Measurements from ENCODE around the gene EML5.
A peak's percentile ranks its signal among the peaks of the same experiment; 100 is the strongest.

EML5 gene

DNA sequence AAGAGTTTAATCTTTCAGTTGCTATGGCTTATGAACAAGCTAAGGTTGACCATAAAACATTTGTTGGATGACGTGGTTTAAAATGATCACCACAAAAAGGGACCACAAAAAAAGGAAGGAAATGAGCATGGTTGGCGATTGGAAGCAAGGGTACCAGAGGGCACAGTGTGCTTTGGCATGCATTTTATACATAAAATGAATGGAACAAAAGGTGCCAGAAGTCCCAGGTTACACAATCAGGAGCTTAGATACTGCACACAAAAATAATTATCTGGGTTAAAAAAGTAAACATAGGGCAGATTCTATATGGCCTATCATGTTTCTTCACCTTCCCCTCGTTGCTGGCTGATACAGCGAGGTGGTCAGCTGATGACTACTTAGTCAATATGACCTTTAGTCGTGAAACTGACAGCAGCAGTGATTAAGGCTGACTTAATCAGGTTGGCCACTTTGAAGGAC is 179.2 kb downstream of the EML5 start:
- no peak for DNase-seq

GRCh38 chr14:88612981-88613380 is 179.8 kb downstream of the EML5 start:
- no peak for DNase-seq

DNA sequence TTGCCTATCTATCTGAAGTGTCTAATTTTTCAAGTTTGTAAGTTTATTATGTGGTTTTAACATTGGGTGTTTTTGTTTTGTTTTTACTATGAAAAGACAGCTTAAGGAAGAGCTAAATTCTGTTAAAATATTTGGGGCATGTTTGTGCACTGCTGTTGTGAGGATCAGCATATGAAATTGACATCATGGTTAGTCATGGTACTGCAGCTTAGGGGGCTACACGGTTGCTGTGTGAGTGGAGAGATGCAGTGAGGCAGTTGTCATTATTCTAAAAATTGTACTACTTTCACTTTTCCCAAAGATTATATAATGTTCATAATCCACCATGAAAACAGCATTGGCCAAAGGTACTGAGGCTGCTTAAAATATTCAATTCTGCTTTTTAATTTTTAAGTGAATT is 180.9 kb downstream of the EML5 start:
- DNase-seq, result no peak

DNA sequence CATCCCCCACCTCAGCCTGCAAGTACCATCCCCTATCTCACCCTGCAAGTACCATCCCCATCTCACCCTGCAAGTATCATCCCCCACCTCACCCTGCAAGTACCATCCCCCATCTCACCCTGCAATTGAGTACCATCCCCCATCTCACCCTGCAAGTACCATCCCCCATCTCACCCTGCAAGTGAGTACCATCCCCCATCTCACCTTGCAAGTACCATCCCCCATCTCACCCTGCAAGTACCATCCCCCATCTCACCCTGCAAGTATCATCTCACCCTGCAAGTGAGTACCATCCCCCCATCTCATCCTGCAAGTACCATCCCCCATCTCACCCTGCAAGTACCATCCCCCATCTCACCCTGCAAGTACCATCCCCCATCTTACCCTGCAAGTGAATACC is 184.9 kb downstream of the EML5 start:
- no peak for DNase-seq

GRCh38 chr14:88605594-88605993 is 187.2 kb downstream of the EML5 start:
- DNase-seq, result no peak

DNA sequence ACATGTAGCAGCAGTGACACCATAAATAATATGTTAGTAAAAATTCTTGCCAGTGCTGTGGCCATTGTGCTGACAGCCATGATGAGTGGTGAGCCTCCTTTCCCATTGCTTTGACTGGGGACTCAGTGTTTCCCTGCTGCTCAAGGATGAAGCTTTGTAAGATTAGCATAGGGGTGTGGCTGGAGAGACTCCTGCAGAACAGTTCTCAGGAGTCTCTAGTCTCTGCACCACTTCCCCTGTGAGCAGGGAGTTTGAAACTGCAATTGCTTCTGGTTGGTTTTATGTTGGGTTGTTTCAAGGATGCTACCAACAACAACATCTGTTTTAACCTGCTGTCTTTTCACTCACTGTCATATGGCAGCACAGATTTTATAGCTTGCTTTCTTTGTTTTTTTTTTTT is 188.5 kb downstream of the EML5 start:
- DNase-seq, result no peak

- DNase-seq, result peak; percentile 21 to 37
Measured at GRCh38 chr14:88599761-88600439, 192.9 kb downstream of the EML5 start.

DNA sequence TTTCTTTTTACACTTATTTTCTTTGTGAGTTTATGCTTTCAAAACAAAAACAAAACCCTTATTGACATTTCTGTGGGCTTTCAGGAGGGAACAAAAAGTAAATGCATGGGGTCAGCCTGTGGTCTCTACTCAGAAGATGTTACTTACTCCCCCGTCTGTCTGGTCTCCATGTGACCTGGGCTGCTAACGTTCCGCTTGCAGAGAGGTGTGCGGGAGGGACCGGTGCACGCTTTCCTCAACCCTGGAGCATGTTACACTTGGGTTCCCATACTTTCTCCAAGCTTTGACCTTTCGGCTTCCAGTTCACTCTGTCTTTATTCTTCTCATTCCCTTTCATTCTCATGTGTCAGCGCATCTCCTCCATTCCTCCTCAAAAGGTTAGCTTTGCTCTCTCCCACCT is 193.4 kb downstream of the EML5 start:
- no peak for DNase-seq

DNA sequence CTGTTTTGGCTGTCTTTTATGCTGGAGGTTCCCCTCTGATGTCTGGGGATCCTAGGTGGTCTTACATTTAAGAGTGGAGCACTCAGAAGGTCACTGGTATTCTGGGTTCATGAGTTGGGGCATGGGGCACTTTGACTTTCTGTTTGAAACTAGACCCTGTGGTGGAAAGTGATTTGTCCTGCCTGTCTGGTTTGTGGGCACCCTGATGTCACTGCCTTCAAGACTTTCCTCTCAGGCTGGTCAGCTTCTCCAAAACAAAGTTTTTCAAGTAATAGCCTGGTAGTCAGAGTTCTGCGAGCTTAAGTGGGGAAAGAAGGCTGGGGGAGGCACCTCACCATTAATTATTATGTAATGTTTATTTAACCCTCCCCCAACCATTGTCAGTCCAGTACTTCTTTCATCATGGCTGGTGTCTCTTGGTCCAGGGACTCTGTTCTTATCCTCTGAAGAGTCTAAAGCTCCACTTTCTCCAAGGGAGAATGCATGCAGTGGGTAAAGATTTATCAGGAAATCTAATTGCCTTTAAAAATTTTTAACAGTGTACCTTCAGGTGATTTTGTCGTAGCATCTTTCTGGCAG is 194.6 kb downstream of the EML5 start:
- DNase-seq, result no peak

DNA sequence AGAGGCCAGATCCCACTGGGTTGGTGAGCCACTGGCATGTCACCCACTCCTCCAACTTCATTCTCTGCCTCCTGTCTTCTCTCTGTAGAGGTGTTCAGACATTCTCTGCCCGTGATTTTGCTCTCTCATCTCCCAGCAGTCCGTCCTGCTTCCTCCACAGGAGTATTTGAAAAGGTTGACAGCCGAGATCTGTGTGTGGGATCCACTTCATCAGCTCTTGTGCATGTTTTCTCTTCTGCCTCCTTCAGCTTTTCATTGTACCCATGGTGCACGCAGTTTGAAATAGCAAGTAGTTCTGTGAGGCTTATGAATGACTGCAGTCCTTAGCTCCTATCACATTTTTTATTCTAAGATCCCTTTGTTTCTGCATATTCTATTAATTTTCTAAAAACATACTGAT is 195.2 kb downstream of the EML5 start:
- no peak for DNase-seq

- no peak for DNase-seq
Measured at GRCh38 chr14:88597038-88597437, 195.7 kb downstream of the EML5 start.

GRCh38 chr14:88592031-88592430 is 200.7 kb downstream of the EML5 start:
- DNase-seq, result no peak

GRCh38 chr14:88590173-88590572 is 202.6 kb downstream of the EML5 start:
- DNase-seq, result no peak

DNA sequence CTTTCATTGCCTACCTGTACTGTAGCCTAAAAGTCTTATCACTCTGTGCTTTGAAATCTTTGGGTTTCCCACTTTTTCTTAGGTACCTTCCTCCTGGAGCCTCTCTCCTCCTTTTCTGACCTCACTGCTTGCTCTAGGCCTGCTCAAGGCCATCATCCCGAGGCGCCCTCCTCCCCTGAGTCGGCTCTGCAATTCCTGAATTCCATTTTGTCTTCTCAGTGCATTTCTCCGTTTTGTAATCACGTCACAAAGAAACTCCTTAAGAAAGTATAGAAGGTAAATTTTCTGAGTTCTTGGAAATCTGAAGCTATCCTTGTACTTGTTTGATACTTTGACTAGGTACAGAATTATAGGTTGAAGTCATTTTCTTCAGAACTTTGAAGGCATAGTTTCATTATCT is 204.7 kb downstream of the EML5 start:
- DNase-seq, result no peak

DNA sequence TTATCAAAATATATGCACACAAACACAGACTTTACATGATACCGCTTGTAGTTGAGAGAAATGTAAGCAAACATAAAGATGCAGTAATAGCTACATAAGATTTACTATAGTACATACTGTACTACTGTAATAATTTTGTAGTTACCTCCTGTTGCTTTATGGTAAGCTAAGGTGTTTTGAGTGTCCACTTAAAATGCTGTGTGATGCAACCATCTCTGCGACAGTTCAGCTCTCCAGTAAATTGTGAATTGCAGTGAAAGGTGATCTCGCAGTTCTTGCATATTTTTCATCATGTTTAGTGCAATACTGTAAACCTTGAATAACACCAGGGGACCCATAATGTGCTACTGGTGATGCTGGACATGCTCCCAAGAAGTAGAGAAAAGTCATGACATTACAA is 208.3 kb downstream of the EML5 start:
- no peak for DNase-seq

DNA sequence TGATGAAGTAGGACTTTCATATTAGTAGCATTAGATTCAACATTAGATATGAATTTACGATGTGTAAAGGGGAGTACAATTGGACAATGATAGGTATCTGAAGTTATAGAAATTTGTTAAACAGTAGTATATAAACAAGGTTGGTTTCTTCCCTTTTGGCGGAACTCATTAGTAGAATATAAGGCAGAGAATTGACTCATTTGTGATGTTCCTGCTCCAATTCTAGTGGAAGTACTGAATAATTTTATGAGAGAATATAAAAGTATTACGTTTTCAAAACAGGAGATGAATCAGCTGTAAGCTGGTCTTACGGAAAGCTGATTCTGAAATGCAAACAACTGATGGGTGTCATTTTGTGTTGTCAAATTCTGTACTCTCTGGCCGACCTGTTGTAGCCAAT is 216.5 kb downstream of the EML5 start:
- no peak for DNase-seq

- DNase-seq, result no peak
Measured at GRCh38 chr14:88572117-88572516, 220.6 kb downstream of the EML5 start.

DNA sequence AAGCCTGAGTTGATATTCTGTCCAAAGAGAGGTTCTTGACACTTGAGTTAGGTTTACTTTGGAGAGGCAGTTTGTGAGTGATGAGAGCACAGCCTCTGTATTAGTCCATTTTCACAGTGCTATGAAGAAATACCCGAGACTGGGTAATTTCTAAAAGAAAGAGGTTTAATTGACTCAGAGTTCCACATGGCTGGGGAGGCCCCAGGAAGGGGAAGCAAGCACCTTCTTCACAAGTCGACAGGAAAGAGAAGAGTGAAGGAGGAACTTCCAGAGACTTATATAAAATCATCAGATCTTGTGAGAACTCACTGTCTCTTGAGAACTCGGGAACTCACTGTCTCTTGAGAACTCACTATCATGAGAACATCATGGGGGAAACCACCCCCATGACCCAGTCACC is 224.6 kb downstream of the EML5 start:
- no peak for DNase-seq

DNA sequence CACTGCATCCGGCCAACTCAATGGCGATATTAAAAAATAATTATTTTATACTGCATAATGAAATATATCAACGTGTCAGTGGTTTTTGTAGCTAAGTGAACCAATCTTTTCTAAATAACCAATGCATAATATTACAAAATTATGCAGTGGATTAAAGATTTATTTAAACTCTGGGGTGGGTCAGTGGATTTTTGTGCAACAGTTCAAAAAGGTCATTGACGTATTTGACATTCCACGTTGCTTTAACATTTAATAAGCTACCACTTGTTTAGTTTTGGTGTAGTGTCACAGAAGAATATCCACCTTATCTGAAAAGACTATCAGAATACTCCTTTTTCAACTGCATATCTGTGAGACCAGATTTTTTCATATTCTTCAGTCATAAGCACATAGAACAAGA is 227.3 kb downstream of the EML5 start:
- no peak for DNase-seq

- no peak for DNase-seq
Measured at GRCh38 chr14:88563845-88564244, 228.9 kb downstream of the EML5 start.

DNA sequence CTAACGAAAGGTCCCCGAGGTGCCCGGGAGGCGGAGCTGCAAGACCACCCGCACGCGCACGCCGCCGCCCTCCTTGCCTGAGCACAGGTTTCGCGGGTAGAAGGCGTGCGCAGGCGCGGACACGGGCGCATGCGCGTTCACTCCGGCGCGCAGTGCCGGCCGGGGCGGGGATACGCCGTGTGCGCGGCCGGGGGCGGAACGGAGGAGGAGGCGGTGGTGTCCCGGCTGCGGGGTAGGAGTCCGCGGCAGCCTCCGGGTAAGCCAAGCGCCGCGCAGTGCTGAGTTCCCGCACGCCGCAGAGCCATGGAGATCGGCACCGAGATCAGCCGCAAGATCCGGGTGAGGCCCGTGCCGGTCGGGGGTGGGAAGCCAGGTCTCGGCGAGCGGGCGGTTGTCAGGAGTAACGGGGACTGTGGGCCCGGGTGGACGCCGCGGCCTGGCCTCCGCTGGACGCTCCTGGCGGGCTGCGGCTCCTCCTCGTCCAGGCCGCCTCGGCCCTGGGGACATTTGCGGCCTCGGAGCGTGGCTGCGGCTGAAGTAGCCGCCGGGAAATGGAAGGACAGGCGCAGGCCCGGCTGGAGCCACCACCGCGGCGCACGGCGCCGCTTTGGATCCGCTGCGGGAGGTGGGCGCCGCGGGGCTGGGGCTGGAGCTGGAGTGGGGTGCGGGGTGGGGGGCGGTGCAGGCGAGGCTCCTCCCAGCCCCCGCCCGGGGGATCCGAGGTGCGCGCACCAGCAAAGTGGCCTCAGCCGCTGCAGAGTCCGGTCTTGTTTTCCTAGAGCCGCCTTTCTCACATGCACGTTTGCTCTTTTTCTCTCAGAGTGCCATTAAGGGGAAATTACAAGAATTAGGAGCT is 229.7 kb downstream of the EML5 start, which contains the start of gene ZC3H14:
TSS of gene ZC3H14 (plus strand) at position 207 of the 856 bp plus-strand sequence. CDS start at position 304, 97 bp downstream.
- DNase-seq, result peak; percentile 86 to 88

GRCh38 chr14:88562532-88562830 is 230.3 kb downstream of the EML5 start:
- no peak for DNase-seq
